GM23248 (cell line): ENCODE data around the gene CADPS2. TPM values are rescaled to one million over a fixed set of nuclear protein-coding genes. Genes with fewer than 3 reads are reported as not detected.
"Not testable (repeated sequence)": the region's sequence is repeated elsewhere in the genome, so short reads cannot be mapped to it uniquely, and the experiment has no call there.

Experiments
- DNase-seq: peaks from one replicate; pipeline ENCODE4 v3.0.0-alpha.2; 2015
- H2AFZ ChIP-seq: fragments of 200-600 bp; sonication (generic); 2 replicates; pipeline ENCODE4 v1.6.1; 2016; ENCODE audit warnings: antibody characterized with exemption
- H3F3A ChIP-seq: fragments of 200-600 bp; sonication (generic); 2 replicates; pipeline ENCODE4 v1.6.1; 2016; ENCODE audit warnings: mild to moderate bottlenecking, antibody characterized with exemption, mixed run types; ENCODE audit not compliant: insufficient read depth
- H3K27ac ChIP-seq: fragments of 200-600 bp; sonication (generic); 2 replicates; pipeline ENCODE4 v1.5.1; 2016; ENCODE audit warnings: mild to moderate bottlenecking
- H3K27me3 ChIP-seq: fragments of 200-600 bp; sonication (generic); replicated peaks from 2 replicates; pipeline ENCODE4 v1.6.1; 2016; ENCODE audit warnings: mild to moderate bottlenecking; ENCODE audit not compliant: insufficient read depth
- H3K36me3 ChIP-seq: fragments of 200-600 bp; sonication (generic); 2 replicates; pipeline ENCODE4 v1.6.1; 2016; ENCODE audit warnings: low read depth, mild to moderate bottlenecking
- H3K4me1 ChIP-seq: fragments of 200-600 bp; sonication (generic); 2 replicates; pipeline ENCODE4 v1.6.1; 2016; ENCODE audit warnings: mild to moderate bottlenecking; ENCODE audit not compliant: insufficient read depth
- H3K4me2 ChIP-seq: fragments of 200-600 bp; sonication (generic); one replicate; pipeline ENCODE4 v1.6.1; 2016; ENCODE audit warnings: mild to moderate bottlenecking; ENCODE audit not compliant: unreplicated experiment
- H3K4me3 ChIP-seq: fragments of 200-600 bp; sonication (generic); 2 replicates; pipeline ENCODE4 v1.5.1; 2016; ENCODE audit warnings: mild to moderate bottlenecking
- H3K79me2 ChIP-seq: fragments of 200-600 bp; sonication (generic); 2 replicates; pipeline ENCODE4 v1.6.1; 2016; ENCODE audit warnings: mild to moderate bottlenecking; ENCODE audit not compliant: insufficient read depth
- H3K9ac ChIP-seq: fragments of 200-600 bp; sonication (generic); 2 replicates; pipeline ENCODE4 v1.6.1; 2016; ENCODE audit warnings: mild to moderate bottlenecking
- H3K9me2 ChIP-seq: fragments of 200-600 bp; sonication (generic); 2 replicates; pipeline ENCODE4 v1.6.1; 2016; ENCODE audit warnings: mixed run types, mild to moderate bottlenecking, moderate library complexity; ENCODE audit not compliant: insufficient read depth
- H3K9me3 ChIP-seq: fragments of 200-600 bp; sonication (generic); one replicate; pipeline ENCODE4 v1.6.1; 2017; ENCODE audit warnings: low read depth
- H4K20me1 ChIP-seq: fragments of 200-600 bp; sonication (generic); 2 replicates; pipeline ENCODE4 v1.6.0; 2016; ENCODE audit not compliant: insufficient read depth
- EZH2 ChIP-seq: fragments of 200-600 bp; sonication (generic); IDR thresholded peaks from 2 replicates; pipeline ENCODE4 v1.6.1; 2018; ENCODE audit warnings: antibody characterized with exemption, mild to moderate bottlenecking; ENCODE audit not compliant: insufficient read depth, poor library complexity, severe bottlenecking
- EZH2phosphoT487 ChIP-seq: fragments of 200-600 bp; sonication (generic); IDR thresholded peaks from 2 replicates; pipeline ENCODE4 v1.6.1; 2018; ENCODE audit warnings: antibody characterized with exemption, moderate library complexity, mild to moderate bottlenecking, low read depth; ENCODE audit not compliant: insufficient read depth
- WGBS, 2 experiments: methylation state at CpG; one replicate each; pipeline ENCODE4 v1.1.6; 2015 to 2017; ENCODE audit warnings: low lambda C conversion rate in 2 of 2, low coverage in 1 of 2; ENCODE audit errors: missing lambda C conversion rate in 2 of 2; 5-methylcytosine and 5-hydroxymethylcytosine counted together
- in situ Hi-C: fragments of 300-500 bp; cut with MboI; formaldehyde crosslinking; loops from 2 replicates; pipeline ENCODE4 v1.15.0; 2020
- polyA plus RNA-seq: library from polyadenylated mRNA; unstranded; fragments of >200 nt; fragmentation: Nextera tagmentation; extraction: Ambion mirVana; gene quantifications from 2 replicates; pipeline ENCODE4 v1.2.1, GENCODE V29; 2016
- total RNA-seq: library from RNA; depleted of rRNA; stranded (reverse); fragments of >200 nt; shearing (Covaris generic); gene quantifications from 2 replicates; pipeline ENCODE4 v1.2.3, GENCODE V29; 2014

Gene CADPS2
- total and polyA plus RNA-seq, 2 experiments from 2014 or later, result 0.06 to 0.43 TPM

DNA sequence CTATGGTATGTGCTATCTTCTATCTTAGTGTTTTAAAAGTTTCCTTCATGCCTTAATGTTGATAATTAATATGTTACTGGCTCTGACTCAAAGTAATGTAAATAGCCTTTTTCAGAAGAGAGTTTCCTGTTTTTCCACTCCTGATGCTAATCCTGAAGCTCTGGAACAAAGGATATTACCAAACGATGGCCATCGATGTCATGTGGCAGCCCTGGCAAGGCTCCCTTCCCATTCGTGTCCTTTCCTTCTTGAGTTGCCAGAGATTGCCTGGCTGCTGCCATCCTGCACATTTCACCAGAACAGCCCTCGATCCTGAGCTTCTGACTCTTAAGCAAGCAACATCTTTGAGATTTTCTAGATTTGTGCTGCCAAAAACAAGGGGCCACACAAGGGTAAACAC, 233.4 kb downstream of the CADPS2 start:
- no peaks in the 10 kb centered on the region for H3K36me3 ChIP-seq
- no peaks in the 10 kb centered on the region for H3K79me2 ChIP-seq
- H2AFZ ChIP-seq, result no peak overlapping the region
- H3F3A ChIP-seq, result no peaks in the 10 kb centered on the region
- DNase-seq, result no peak
- H3K27me3 ChIP-seq, result no peaks in the 10 kb centered on the region
- no peaks in the 10 kb centered on the region for H3K9me2 ChIP-seq
- H3K4me3 ChIP-seq, result no peak overlapping the region
- WGBS, 2 experiments, result 28 to 55% methylated on average over 4 of the region's 4 CpGs
- TF ChIP-seq EZH2phosphoT487, result no peak
- TF ChIP-seq EZH2, result no peak
- no peak overlapping the region for H3K4me2 ChIP-seq
- no peak overlapping the region for H3K27ac ChIP-seq
- H3K9me3 ChIP-seq, result no peaks in the 10 kb centered on the region
- in situ Hi-C loops, result no loop called here
- no peaks in the 10 kb centered on the region for H3K4me1 ChIP-seq
- H4K20me1 ChIP-seq, result no peaks in the 10 kb centered on the region
- no peak overlapping the region for H3K9ac ChIP-seq

DNA sequence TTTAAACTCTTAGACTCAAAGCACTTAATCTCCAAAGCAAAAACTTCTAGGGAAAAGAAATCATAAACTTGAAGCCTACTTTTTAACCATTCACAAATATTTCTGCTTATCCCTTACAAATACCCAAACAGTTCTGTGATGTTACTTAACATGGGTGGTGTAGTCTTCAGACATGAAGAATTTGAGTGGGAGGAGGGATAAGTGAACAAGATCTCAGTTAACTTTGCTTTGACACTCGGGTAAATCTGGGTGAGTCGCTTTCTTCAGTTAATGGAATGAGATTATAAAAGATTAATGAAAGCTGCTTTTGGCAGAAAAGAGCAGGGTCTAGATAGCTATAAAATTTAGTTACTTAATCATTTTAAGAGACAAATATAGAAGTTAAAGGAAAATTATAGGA, 234.8 kb downstream of the CADPS2 start:
- Histone ChIP-seq H3F3A (no peaks in the 10 kb centered on the region), H4K20me1 (no peaks in the 10 kb centered on the region), H3K4me3 (no peak overlapping the region), H3K27me3 (no peaks in the 10 kb centered on the region), H3K4me1 (no peaks in the 10 kb centered on the region), H2AFZ (no peak overlapping the region), H3K9ac (no peak overlapping the region), H3K9me2 (no peaks in the 10 kb centered on the region), H3K79me2 (no peaks in the 10 kb centered on the region), H3K9me3 (no peaks in the 10 kb centered on the region), H3K27ac (no peak overlapping the region), H3K36me3 (no peaks in the 10 kb centered on the region), H3K4me2 (no peak overlapping the region)
- in situ Hi-C loops, result no loop called here
- 19 to 26% methylated on average over 2 of the region's 2 CpGs for whole genome bisulfite sequencing, 2 experiments
- DNase-seq, result no peak
- TF ChIP-seq EZH2phosphoT487 (no peak), EZH2 (no peak)

DNA sequence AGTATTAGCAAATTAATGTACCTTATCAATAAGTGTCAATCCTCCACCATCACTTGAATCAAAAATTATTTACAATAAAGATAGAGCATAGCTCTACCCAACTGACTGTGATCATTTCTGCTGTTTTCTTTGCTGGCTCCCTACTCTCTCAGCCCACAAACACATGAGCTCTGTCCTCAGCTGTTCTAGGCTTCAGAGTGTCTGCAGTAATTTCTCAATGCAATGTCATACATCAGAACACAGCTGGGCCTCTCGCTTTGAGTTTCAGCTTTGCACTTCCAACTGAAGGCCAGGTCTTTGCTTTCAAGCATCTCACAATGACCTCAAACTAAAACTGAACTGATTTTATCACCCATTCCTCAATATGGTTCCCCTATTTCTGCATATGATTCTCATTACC, 243.0 kb downstream of the CADPS2 start:
- Histone ChIP-seq H3K27ac (no peak overlapping the region), H2AFZ (no peak overlapping the region), H3K4me3 (no peak overlapping the region), H3K79me2 (no peaks in the 10 kb centered on the region), H3K9ac (no peak overlapping the region), H3K4me1 (no peaks in the 10 kb centered on the region), H3K9me3 (no peaks in the 10 kb centered on the region), H3F3A (no peaks in the 10 kb centered on the region), H3K4me2 (no peak overlapping the region), H4K20me1 (no peaks in the 10 kb centered on the region), H3K9me2 (no peaks in the 10 kb centered on the region), H3K27me3 (no peaks in the 10 kb centered on the region), H3K36me3 (no peaks in the 10 kb centered on the region)
- WGBS, 2 experiments, result 0 to 4% methylated on average over 1 of the region's 1 CpG
- DNase-seq, result no peak
- in situ Hi-C loops, result no loop called here
- no peak for TF ChIP-seq EZH2phosphoT487
- no peak for TF ChIP-seq EZH2

DNA sequence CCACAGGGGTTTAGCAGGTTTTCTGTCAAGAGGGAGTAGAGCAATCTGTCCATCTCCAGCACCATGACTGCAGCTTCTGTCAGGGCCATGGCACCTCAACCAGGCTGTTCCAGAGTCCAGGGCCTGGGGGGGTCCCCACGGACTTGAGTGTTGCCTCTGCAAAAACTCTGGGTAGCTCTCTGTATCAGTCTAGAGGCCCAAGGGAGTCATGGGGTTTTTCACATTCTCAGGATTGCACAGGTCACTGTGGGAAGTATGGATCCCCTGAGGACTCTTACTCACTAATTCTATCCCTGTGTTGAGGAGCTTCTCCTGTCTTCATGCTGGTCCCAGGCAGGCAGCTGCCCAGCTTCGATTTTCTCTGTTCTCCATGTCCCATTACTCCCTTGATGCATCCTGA, 247.8 kb downstream of the CADPS2 start:
- Histone ChIP-seq H3F3A (no peaks in the 10 kb centered on the region), H3K9me3 (no peaks in the 10 kb centered on the region), H2AFZ (no peak overlapping the region), H3K27me3 (no peaks in the 10 kb centered on the region), H3K4me1 (no peaks in the 10 kb centered on the region), H3K4me3 (no peak overlapping the region), H3K27ac (no peak overlapping the region), H3K4me2 (no peak overlapping the region), H3K9ac (no peak overlapping the region), H3K36me3 (no peaks in the 10 kb centered on the region), H3K9me2 (no peaks in the 10 kb centered on the region), H3K79me2 (no peaks in the 10 kb centered on the region), H4K20me1 (no peaks in the 10 kb centered on the region)
- 0 to 11% methylated on average over 2 of the region's 2 CpGs for WGBS, 2 experiments
- no peak for TF ChIP-seq EZH2
- no peak for TF ChIP-seq EZH2phosphoT487
- no peak for DNase-seq
- in situ Hi-C loops, result no loop called here

DNA sequence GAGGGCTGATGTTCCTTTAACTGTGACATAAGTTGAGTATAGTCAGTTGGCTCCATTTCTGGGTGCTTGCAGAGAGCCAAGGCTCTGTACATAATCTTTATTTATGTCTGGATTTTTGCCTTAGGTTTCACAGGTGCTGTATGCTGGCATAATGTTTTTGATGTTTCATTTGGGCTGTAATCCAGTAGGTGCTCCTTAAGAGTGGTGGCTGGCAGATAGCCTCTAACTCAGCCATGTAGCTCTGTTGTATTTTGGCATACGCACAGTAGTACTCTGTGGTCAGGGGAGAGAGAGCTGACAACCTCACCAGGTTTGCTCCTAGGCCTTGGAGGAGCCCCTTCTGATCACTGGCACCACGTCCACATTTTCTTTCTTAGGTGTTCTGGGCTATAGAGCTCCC, 248.5 kb downstream of the CADPS2 start:
- Histone ChIP-seq H3K4me2 (no peak overlapping the region), H3K36me3 (no peaks in the 10 kb centered on the region), H3K27me3 (no peaks in the 10 kb centered on the region), H3K4me1 (no peaks in the 10 kb centered on the region), H3K9me3 (no peaks in the 10 kb centered on the region), H3K4me3 (no peak overlapping the region), H3K27ac (no peak overlapping the region), H3K9ac (no peak overlapping the region), H3K79me2 (no peaks in the 10 kb centered on the region), H3F3A (no peaks in the 10 kb centered on the region), H4K20me1 (no peaks in the 10 kb centered on the region), H2AFZ (no peak overlapping the region), H3K9me2 (no peaks in the 10 kb centered on the region)
- DNase-seq, result no peak
- in situ Hi-C loops, result no loop called here
- TF ChIP-seq EZH2phosphoT487 (no peak), EZH2 (no peak)
- 27 to 31% methylated on average over 2 of the region's 2 CpGs for WGBS, 2 experiments

DNA sequence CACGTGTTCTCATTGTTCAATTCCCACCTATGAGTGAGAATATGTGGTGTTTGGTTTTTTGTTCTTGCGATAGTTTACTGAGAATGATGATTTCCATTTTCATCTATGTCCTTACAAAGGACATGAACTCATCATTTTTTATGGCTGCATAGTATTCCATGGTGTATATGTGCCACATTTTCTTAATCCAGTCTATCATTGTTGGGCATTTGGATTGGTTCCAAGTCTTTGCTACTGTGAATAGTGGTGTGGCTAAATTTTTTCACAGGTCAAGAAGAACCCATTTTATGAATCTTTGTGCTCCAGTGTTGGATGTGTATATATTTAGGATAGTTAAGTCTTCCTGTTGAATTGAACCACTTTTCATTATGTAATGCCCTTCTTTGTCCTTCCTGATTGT, 250.8 kb downstream of the CADPS2 start:
- H4K20me1 ChIP-seq, H3K4me3 ChIP-seq, DNase-seq, H3K9me3 ChIP-seq, H3K36me3 ChIP-seq, H3K4me2 ChIP-seq, H3K27me3 ChIP-seq, H3K9me2 ChIP-seq, H3F3A ChIP-seq, in situ Hi-C loops, H3K9ac ChIP-seq, H3K4me1 ChIP-seq, H3K27ac ChIP-seq, H2AFZ ChIP-seq, H3K79me2 ChIP-seq: not testable (repeated sequence)
- 71 to 81% methylated on average over 2 of the region's 2 CpGs for WGBS, 2 experiments
